H1 (cell line): Measurements from ENCODE around the gene STKLD1. TPM values are rescaled to one million over a fixed set of nuclear protein-coding genes. Genes with fewer than 3 reads are reported as not detected.

Source experiments
- CTCF ChIA-PET: fragments of 300-600 bp; sonication (Branson Sonifier 250); formaldehyde crosslinking; loops from one replicate; lab custom pipeline; 2021; ENCODE audit not compliant: partially characterized antibody; lab: Charles Lee
- POLR2A ChIA-PET: fragments of 300-600 bp; sonication (Branson Sonifier 250); formaldehyde crosslinking; loops from one replicate; lab custom pipeline; 2021; ENCODE audit warnings: inconsistent platforms; ENCODE audit not compliant: partially characterized antibody; lab: Charles Lee
- DNase-seq, 2 experiments: peaks; one replicate each; pipeline versions ENCODE4 v3.0.0 to v3.0.0-alpha.2; 2010 to 2022; ENCODE audit warnings: low spot score in 2 of 2, low read depth in 1 of 2, mixed read lengths in 1 of 2
- FAIRE-seq: peaks from 2 replicates; lab custom pipeline; 2011; peaks lifted over from hg19 to GRCh38; lab: Jason Lieb, UNC
- H2AFZ ChIP-seq: 2 replicates; pipeline ENCODE4 v1.8.1; 2012; ENCODE audit warnings: low read length, inconsistent platforms
- H2AK5ac ChIP-seq: 2 replicates; pipeline ENCODE4 v1.6.1; 2013; ENCODE audit warnings: low read depth, low read length
- H2BK120ac ChIP-seq: replicated peaks from 2 replicates; pipeline ENCODE3; 2013; ENCODE audit warnings: low read depth, low read length, inconsistent platforms
- H2BK12ac ChIP-seq: 2 replicates; pipeline ENCODE4 v1.6.1; 2013; ENCODE audit warnings: low read depth, low read length
- H2BK15ac ChIP-seq: 2 replicates; pipeline ENCODE4 v1.6.1; 2013; ENCODE audit warnings: low read length
- H2BK20ac ChIP-seq: 2 replicates; pipeline ENCODE4 v1.6.1; 2013; ENCODE audit warnings: low read length
- H2BK5ac ChIP-seq: 2 replicates; pipeline ENCODE4 v1.6.1; 2013; ENCODE audit warnings: low read depth, low read length
- H3K14ac ChIP-seq: 2 replicates; pipeline ENCODE4 v1.6.1; 2013; ENCODE audit warnings: inconsistent platforms; ENCODE audit not compliant: insufficient read length
- H3K18ac ChIP-seq: 2 replicates; pipeline ENCODE4 v1.6.1; 2013; ENCODE audit warnings: low read length; ENCODE audit errors: extremely low read depth
- H3K23ac ChIP-seq: 2 replicates; pipeline ENCODE4 v1.6.1; 2013; ENCODE audit warnings: inconsistent platforms; ENCODE audit not compliant: insufficient read length
- H3K23me2 ChIP-seq: 2 replicates; pipeline ENCODE4 v1.6.1; 2013; ENCODE audit warnings: low read depth, low read length
- H3K27ac ChIP-seq: 2 replicates; pipeline ENCODE4 v1.6.1; 2011; ENCODE audit warnings: low read depth, low read length, inconsistent platforms
- H3K27me3 ChIP-seq, 4 experiments: replicated peaks in 1 of 4; 1 replicate in 1 of 4; 2 replicates in 3 of 4; pipeline versions ENCODE4 v1.6.1 to v1.8.1; 2011 to 2013; ENCODE audit warnings: low read length in 3 of 4, mild to moderate bottlenecking in 3 of 4, inconsistent platforms in 2 of 4, mixed read lengths in 2 of 4, moderate library complexity in 1 of 4; ENCODE audit not compliant: control insufficient read depth in 3 of 4, insufficient read depth in 3 of 4; ENCODE audit errors: extremely low read depth in 1 of 4
- H3K36me3 ChIP-seq, 4 experiments: 2 replicates each; pipeline versions ENCODE4 v1.6.1 to v1.8.1; 2011 to 2013; ENCODE audit warnings: mild to moderate bottlenecking in 4 of 4, low read length in 3 of 4, moderate library complexity in 2 of 4, control low read depth in 1 of 4, inconsistent platforms in 1 of 4; ENCODE audit not compliant: insufficient read depth in 4 of 4, control insufficient read depth in 2 of 4
- H3K4ac ChIP-seq: replicated peaks from 2 replicates; pipeline ENCODE3; 2013; ENCODE audit warnings: low read length, low read depth, mixed read lengths, inconsistent platforms; ENCODE audit not compliant: insufficient read length
- H3K4me1 ChIP-seq, 4 experiments: replicated peaks in 1 of 4; 1 replicate in 1 of 4; 2 replicates in 3 of 4; pipeline versions ENCODE4 v1.6.1 to v1.8.1; 2011 to 2013; ENCODE audit warnings: low read length in 3 of 4, inconsistent platforms in 2 of 4, mixed read lengths in 1 of 4; ENCODE audit not compliant: insufficient read depth in 4 of 4, control insufficient read depth in 3 of 4
- H3K4me2 ChIP-seq, 2 experiments: 2 replicates each; pipeline versions ENCODE4 v1.6.1 to v1.8.1; 2011 to 2013; ENCODE audit warnings: low read depth in 2 of 2, low read length in 2 of 2, control low read depth in 1 of 2, inconsistent platforms in 1 of 2, mild to moderate bottlenecking in 1 of 2; ENCODE audit not compliant: insufficient read depth in 1 of 2
- H3K4me3 ChIP-seq, 4 experiments: fragments of 200-600, 300-600 bp in 1 of 4; sonication (generic), shearing (Covaris generic), sonication (Bioruptor Twin) in 1 of 4; 2 replicates each; pipeline versions ENCODE4 v1.5.1 to v1.8.1; 2011 to 2016; ENCODE audit warnings: low read length in 4 of 4, low read depth in 3 of 4, control low read depth in 2 of 4, inconsistent platforms in 2 of 4, mild to moderate bottlenecking in 2 of 4, mixed read lengths in 1 of 4, moderate library complexity in 1 of 4; ENCODE audit not compliant: insufficient read depth in 2 of 4; ENCODE audit errors: extremely low read depth in 1 of 4
- H3K56ac ChIP-seq: replicated peaks from 2 replicates; pipeline ENCODE3; 2013; ENCODE audit warnings: low read depth, mild to moderate bottlenecking, mixed read lengths, low read length, inconsistent platforms; ENCODE audit not compliant: insufficient read length
- H3K79me1 ChIP-seq: 2 replicates; pipeline ENCODE4 v1.6.1; 2013; ENCODE audit warnings: low read depth, low read length, control low read depth
- H3K79me2 ChIP-seq, 2 experiments: 2 replicates each; pipeline versions ENCODE4 v1.6.1 to v1.8.1; 2012 to 2013; ENCODE audit warnings: low read length in 2 of 2, mild to moderate bottlenecking in 2 of 2, inconsistent platforms in 1 of 2; ENCODE audit not compliant: insufficient read depth in 2 of 2, control insufficient read depth in 1 of 2
- H3K9ac ChIP-seq, 4 experiments: replicated peaks in 1 of 4; 1 replicate in 1 of 4; 2 replicates in 3 of 4; pipeline versions ENCODE4 v1.6.1 to v1.8.1; 2011 to 2013; ENCODE audit warnings: low read depth in 3 of 4, low read length in 3 of 4, control low read depth in 2 of 4, mild to moderate bottlenecking in 2 of 4, moderate library complexity in 2 of 4, inconsistent platforms in 1 of 4; ENCODE audit errors: extremely low read depth in 1 of 4
- H3K9me3 ChIP-seq, 2 experiments: 2 replicates each; pipeline versions ENCODE4 v1.6.1 to v1.8.1; 2012 to 2013; ENCODE audit warnings: mild to moderate bottlenecking in 2 of 2, moderate library complexity in 2 of 2, control low read depth in 1 of 2, inconsistent platforms in 1 of 2, low read depth in 1 of 2, low read length in 1 of 2, mixed read lengths in 1 of 2; ENCODE audit not compliant: insufficient read depth in 2 of 2
- H4K20me1 ChIP-seq, 2 experiments: replicated peaks in 1 of 2; 2 replicates each; pipeline versions ENCODE3 to v1.8.1; 2011 to 2013; ENCODE audit warnings: inconsistent platforms in 2 of 2, low read length in 2 of 2, mild to moderate bottlenecking in 1 of 2; ENCODE audit not compliant: insufficient read depth in 2 of 2, control insufficient read depth in 1 of 2
- H4K5ac ChIP-seq: 2 replicates; pipeline ENCODE4 v1.6.1; 2013; ENCODE audit warnings: low read length, low read depth, mixed read lengths, inconsistent platforms; ENCODE audit not compliant: insufficient read length
- H4K8ac ChIP-seq: 2 replicates; pipeline ENCODE4 v1.8.0; 2013; ENCODE audit warnings: mild to moderate bottlenecking, moderate library complexity, low read length, inconsistent platforms; ENCODE audit not compliant: insufficient read depth; ENCODE audit errors: extremely low read depth
- H4K91ac ChIP-seq: replicated peaks from 2 replicates; pipeline ENCODE3; 2013; ENCODE audit warnings: low read length, mixed read lengths, inconsistent platforms; ENCODE audit not compliant: insufficient read length
- JUN ChIP-seq: IDR thresholded peaks from 2 replicates; pipeline ENCODE4 v1.6.1; 2011; ENCODE audit warnings: low read depth, mild to moderate bottlenecking, improper control_type of control experiment, low read length
- MAFK ChIP-seq: IDR thresholded peaks from 2 replicates; pipeline ENCODE4 v1.6.1; 2012; ENCODE audit warnings: low read depth, mild to moderate bottlenecking, improper control_type of control experiment, low read length
- WGBS, 2 experiments: shearing (Covaris generic) in 1 of 2; methylation state at CpG; one replicate each; pipeline versions ENCODE4 v1.1.6 to v1.1.7; 2013 to 2015; ENCODE audit warnings: low lambda C conversion rate in 2 of 2, mixed read lengths in 2 of 2, inconsistent platforms in 1 of 2, low coverage in 1 of 2, missing lambda C conversion rate in 1 of 2; ENCODE audit not compliant: insufficient replicate concordance in 2 of 2, insufficient coverage in 1 of 2, insufficient read length in 1 of 2; ENCODE audit errors: extremely low coverage in 1 of 2, missing lambda C conversion rate in 1 of 2; 5-methylcytosine and 5-hydroxymethylcytosine counted together
- polyA plus RNA-seq, 7 experiments: library from polyadenylated mRNA; depleted of rRNA in 3 of 7; stranded (reverse) in 5 of 7; unstranded in 2 of 7; fragments of >200 nt in 5 of 7; fragments of 200-250 nt in 2 of 7; gene quantifications; 1 replicate in 5 of 7; 2 replicates in 1 of 7; 4 replicates in 1 of 7; pipeline versions ENCODE4 v1.2.1 to v1.2.3, GENCODE V29; 2011 to 2013; ENCODE audit warnings: missing spikeins in 2 of 7, mixed read lengths in 2 of 7
- total RNA-seq: library from RNA; stranded (reverse); fragmentation: NEBNext Ultra II Directional; extraction: Animal tissue kit (Norgen Biotek cat#: 25700); gene quantifications from 2 replicates; pipeline ENCODE4 v1.2.1, GENCODE V29; 2021

The STKLD1 gene
- total and polyA plus RNA-seq, 2 of the 8 experiments (the other 6 are each of a cell fraction or from before 2014, with no cell fraction given): 0.26 TPM; not detected in 1

GRCh38 chr9:133371261-133371711 lies 4.9 kb upstream of the STKLD1 start:
- H3K4me2 ChIP-seq: no peak overlapping the region

More at GRCh38 chr9:133371261-133371711, 4.9 kb upstream of the STKLD1 start:
- TF ChIP-seq MAFK (no peak), JUN (no peak)
- Histone ChIP-seq H3K9ac (no peak overlapping the region), H2BK15ac (no peak overlapping the region), H2BK5ac (no peak overlapping the region), H3K27me3 (no peaks in the 10 kb centered on the region), H3K4me3 (no peak overlapping the region), H3K27ac (no peak overlapping the region), H2BK20ac (no peak overlapping the region), H2AFZ (no peak overlapping the region), H4K5ac (no peak overlapping the region), H3K56ac (no peak overlapping the region), H2BK120ac (no peak overlapping the region), H4K8ac (no peak overlapping the region), H4K91ac (no peak overlapping the region), H3K14ac (no peak overlapping the region), H3K36me3 (peaks cover under 1 to 17% (median 14%) of the 10 kb centered on the region in 4 experiments; a peak in 5 of 8 replicates), H3K79me2 (peaks cover 23 to 90% of the 10 kb centered on the region in 2 experiments), H3K23me2 (peaks cover 5% of the 10 kb centered on the region; the same call in 1 of the 2 replicates), H3K9me3 (no peaks in the 10 kb centered on the region), H4K20me1 (peaks cover 38 to 67% of the 10 kb centered on the region in 2 experiments), H3K18ac (no peak overlapping the region), H3K23ac (no peak overlapping the region), H3K79me1 (peaks cover 35% of the 10 kb centered on the region), H2AK5ac (no peak overlapping the region), H3K4me1 (peaks cover 0 to under 1% (median 0%) of the 10 kb centered on the region in 4 experiments; a peak in 1 of 7 replicates), H2BK12ac (no peak overlapping the region), H3K4ac (no peak overlapping the region)
- CTCF ChIA-PET: interaction anchor here (0.9 to 10.1 kb wide), 9 partner anchors 14 to 115 kb away, joined by 3 to 90 read pairs (median 3); partner anchors contain the start of genes SURF1 and SURF2
- FAIRE-seq: no peak
- DNase-seq: no peak
- POLR2A ChIA-PET: interaction anchor here (1.1 to 19.9 kb wide), 5 partner anchors 8 to 47 kb away, joined by 3 to 461 read pairs (median 5); partner anchors contain the start of genes MED22, REXO4, RPL7A and SURF1
- 88% methylated on average over 12 of the region's 12 CpGs; no CpG with 5 or more reads in 1 of the 2 experiments for WGBS, 2 experiments
